GM19240 (cell line): ENCODE results near the gene TSG101.

Experiments used
- DNase-seq: peaks from one replicate; pipeline ENCODE4 v3.0.0; 2011; ENCODE audit warnings: low spot score; ENCODE audit not compliant: insufficient read length

TSG101 gene

GRCh38 chr11:18493310-18493709, 33.4 kb downstream of the TSG101 start:
- no peak for DNase-seq

DNA sequence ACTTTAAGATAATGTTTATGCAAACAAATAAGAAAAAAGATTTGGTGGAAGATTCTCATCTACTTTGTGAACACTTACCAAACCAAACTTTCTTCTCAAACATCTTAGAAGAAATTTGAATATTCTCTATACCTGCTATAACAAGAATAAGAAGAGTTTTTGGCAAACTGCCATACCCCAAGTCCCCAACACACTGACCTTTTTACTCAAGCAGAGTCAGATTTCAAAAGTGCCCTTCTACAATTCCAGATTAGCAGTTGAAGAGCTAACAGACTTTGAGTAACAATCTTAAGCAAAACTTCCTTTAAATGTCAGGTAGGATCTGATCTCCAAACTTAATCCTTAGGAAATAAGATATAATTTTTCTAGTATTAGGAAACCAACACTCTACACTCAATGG, 33.9 kb downstream of the TSG101 start:
- DNase-seq = no peak

GRCh38 chr11:18491924-18492323, 34.8 kb downstream of the TSG101 start:
- DNase-seq = no peak

DNA sequence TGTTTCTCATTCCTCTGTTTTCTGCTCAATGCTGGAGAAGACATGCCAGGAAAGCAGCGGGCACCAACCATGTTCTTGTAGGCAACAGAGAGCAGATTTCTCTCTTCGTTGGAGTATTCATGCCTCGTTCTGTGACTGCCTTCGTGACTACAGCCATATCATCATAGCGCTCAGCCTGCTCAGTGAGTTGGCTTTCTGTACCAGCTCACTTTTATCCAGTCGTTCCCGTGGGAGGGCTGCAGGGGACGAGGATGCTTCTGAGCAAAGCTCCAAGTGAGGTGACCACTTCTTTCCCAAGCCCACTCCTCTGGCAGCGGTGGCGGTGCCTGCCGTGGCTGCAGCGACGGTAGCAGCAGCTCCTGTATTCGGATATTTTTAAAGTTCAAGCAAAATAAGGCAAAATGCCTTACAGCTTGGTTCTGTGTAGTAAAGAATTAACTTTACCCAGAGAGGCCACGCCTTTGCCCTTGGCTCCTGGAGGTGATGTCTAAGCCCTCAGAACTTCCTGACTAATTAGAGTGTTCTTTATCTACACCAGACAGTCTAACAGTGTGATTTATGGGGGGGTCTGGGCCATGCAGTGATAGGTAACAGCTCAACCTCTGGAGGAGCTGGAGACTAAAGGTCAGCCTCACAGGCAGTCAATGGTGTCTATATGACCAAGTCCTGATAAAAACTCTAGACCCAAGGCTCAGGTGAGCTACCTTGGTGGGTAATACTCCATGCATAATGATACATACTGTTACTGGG, 35.8 kb downstream of the TSG101 start:
- DNase-seq = no peak

GRCh38 chr11:18490319-18490718, 36.4 kb downstream of the TSG101 start:
- DNase-seq = no peak

DNA sequence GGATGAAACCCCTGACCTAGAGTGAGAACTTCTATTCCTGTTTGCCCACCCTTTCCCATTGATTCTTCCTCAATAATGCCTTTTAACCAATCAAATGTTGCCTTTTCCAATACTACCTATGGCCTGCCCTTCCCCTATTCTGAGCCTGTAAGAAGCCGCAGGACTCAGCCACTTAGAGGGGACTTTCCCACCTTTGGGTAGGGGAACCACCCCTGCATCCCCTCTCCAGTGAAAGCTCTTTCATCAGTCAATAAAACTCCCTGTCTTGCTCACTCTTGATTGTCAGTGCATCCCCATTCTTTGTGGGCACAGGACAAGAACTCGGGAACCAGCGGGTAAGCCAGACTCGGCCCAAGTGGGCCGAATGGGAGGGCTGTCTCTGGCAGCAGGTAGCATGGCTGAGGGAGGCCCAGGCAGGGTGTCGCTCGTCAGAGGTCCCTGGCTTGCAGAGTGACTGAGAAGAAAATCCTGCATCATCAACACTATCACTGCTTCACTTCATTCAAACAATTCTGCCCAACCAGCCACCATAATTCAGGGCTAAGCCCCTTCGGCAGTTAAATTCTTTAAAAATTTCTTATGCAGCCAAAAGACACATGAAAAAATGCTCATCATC, 40.7 kb downstream of the TSG101 start:
- no peak for DNase-seq

- no peak for DNase-seq
Measured at GRCh38 chr11:18479063-18479462, 47.7 kb downstream of the TSG101 start.

DNA sequence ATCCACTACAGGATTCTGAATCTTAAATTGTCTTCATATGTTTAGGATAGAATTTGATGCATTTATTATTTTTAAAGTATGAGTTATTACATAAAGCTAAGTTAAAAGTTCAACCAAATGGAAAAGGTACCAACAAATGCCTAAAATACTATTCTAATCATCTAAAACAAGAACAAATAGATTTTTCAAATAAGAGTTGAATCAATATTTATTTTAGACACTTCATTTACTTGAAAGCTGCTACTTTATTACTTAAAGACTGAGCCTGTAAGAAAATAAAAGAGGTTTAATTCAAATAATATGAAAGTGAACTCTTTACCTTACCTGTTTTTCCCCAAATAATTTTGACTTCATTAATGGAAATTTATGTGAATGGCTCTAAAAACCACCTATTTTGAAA, 54.2 kb downstream of the TSG101 start:
- no peak for DNase-seq

DNA sequence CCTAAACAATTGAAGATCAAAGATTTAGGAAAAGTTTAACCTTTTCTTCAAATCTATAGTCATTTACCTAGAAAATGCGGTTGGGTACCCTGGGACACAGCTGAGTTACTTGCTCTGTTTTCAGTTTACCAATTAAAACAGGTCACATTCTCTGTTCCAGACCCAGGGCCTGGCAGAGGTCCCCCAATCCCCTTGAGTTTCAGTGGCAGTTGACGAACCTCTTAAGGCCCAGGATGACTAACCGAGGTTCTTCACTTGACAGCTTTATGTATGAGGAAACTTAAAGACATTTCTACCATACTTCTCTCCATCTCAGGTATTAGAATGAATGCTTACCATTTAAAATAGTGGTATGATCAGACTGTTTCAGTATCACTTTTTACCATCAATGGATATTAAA, 54.7 kb downstream of the TSG101 start:
- DNase-seq = no peak

DNA sequence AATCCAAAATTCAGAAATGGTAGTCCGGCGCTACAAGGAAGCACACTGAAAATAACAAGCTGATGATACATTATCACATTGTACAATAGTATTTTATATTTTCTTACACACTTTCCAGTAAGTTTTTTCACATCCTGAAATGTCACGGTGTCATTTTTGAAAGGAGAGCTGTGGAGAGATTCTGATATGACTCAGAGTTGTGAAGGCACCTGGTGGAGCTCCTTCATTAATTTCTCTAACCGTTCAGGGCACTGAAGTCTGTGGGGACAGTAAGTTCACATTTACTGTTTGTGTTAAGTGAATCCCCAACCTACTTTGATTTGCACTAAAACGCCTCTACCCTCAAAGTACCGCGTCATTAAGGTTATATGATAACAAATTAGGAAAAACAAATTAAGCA, 57.8 kb downstream of the TSG101 start:
- no peak for DNase-seq

DNA sequence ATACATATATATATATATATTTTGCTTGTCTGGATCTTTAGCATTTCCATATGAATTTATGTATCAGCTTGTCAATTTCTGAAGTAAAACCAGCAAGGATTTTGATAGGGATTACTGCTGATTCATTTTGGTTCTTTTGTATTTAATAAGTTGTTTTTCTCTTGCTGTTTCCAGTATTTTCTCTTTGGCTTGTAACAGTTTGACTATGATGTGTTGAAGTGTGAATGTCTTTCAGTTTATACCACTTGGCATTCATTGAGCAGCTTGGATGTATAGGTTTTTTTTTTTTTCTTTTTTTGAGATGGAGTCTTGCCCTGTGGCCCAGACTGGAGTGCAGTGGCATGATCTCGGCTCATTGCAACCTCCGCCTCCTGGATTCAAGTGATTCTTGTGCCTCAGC, 58.7 kb downstream of the TSG101 start:
- DNase-seq = no peak

DNA sequence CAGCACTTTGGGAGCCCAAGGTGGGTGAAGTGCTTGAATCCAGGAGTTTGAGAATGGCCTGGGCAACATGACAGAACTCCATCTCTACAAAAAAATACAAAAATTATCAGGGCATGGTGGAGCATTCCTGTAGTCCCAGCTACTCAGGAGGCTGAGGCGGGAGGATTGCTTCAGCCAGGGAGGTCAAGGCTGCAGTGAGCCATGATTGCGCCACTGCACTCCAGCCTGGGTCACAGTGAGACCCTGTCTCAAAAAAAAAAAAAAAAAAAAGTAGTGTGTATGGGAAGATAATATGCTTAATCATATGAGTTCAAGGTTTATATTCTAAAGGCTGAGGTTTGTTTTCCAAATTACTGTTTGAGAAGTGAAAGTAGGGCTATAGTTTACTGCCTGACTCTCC, 60.3 kb downstream of the TSG101 start:
- no peak for DNase-seq

DNA sequence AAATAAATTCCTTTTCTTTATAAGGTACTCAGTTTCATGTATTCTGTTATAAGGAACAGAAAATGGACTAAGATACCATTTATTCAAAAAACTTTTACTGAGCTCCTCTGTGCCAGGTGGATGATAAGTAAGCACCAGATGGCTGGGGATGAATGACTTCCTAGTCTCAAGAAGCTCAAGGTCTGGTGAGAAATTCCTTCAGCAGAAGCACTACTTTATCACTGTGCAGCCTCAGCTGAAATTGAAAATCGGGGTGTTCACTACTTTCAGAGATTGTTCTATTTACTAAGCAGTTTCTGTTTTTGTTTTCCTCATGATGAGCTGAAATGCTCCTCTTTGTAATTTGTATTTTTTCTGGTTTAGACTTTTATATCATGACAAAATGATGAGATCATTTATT, 63.3 kb downstream of the TSG101 start:
- DNase-seq = peak; percentile 17

DNA sequence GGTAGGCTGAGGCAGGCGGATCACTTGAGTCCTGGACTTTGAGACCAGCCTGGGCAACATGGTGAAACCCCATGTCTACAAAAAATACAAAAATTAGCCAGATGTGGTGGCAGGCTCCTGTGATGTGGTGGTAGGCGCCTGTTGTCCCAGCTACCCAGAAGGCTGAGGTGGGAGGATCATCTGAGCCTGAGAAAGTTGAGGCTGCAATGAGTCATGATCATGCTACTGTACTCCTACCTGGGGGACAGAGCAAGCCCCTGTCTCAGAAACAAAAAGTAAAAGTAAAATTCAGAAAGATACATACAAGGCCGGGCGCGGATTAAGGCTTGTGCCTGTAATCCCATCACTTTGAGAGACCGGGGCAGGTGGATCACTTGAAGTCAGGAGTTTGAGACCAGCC, 64.8 kb downstream of the TSG101 start:
- DNase-seq = no peak

DNA sequence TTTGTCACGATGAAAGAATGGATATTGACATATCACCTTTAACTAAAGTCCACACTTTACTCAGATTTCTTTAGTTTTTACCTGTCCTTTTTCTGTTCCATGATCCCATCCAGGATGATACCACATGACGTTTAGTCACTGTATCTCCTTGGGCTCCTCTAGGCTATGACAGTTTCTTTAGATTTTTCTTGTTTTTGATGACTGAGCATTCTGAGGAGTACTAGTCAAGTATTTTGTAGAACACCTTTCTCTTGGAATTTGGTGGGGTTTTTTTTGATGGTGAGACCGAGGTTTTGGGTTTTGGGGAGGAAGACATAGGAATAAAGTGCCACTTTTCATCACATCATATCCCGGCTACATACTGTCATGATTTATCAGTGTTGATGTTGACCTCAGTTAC, 67.1 kb downstream of the TSG101 start:
- DNase-seq = no peak

GRCh38 chr11:18457450-18457849, 69.3 kb downstream of the TSG101 start:
- no peak for DNase-seq

GRCh38 chr11:18455686-18456372, 70.9 kb downstream of the TSG101 start, which contains the start of gene LDHAL6A:
Gene LDHAL6A (plus strand): TSS chr11:18455856. CDS start chr11:18456681, 825 bp downstream.
- DNase-seq = no peak

DNA sequence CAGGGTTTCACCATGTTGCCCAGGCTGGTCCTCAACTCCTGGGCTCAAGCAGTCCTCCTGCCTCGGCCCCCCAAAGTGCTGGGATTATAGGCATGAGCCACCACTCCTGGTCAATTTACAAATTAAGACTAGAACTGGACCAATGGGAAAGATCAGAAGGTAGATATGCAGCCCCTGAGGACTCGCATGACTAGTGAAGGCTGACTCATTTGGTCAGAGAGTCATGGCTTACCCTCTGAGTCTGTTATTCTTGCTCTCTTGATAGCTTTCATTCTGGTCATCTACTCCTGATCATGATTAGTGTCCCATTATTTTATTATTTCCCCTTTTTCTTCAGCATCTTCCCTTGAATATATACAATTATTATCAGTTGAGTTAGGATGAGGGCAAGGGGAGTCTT, 73.8 kb downstream of the TSG101 start:
- no peak for DNase-seq

- no peak for DNase-seq
Measured at GRCh38 chr11:18449251-18449650, 77.5 kb downstream of the TSG101 start.

DNA sequence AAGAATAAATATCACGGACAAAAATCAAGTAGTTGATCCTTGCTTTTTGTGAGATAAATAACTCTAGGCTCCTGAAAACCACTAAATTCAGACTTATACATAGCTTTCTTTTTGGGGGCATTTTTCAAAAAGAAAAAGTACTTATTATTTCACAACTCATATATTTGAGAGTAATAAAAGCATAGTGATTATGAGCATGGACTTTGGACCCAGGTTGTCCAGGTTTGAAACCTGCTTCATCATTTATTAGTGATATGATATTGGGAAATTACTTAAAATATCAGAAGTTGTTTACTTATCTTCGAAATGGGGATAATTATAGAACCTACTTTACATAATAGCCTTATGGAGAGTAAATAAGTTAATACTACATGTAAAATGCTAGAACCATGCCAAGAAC, 88.1 kb downstream of the TSG101 start:
- DNase-seq = no peak
